ENCODE results near the gene NFIC. TPM values are rescaled to one million over a fixed set of nuclear protein-coding genes. Genes with fewer than 3 reads are reported as not detected.
"Not testable (repeated sequence)": the region's sequence is repeated elsewhere in the genome, so short reads cannot be mapped to it uniquely, and the experiment has no call there.

Gene NFIC
- polyA plus RNA-seq, 1 donor from 2014 or later = 0.24 TPM

DNA sequence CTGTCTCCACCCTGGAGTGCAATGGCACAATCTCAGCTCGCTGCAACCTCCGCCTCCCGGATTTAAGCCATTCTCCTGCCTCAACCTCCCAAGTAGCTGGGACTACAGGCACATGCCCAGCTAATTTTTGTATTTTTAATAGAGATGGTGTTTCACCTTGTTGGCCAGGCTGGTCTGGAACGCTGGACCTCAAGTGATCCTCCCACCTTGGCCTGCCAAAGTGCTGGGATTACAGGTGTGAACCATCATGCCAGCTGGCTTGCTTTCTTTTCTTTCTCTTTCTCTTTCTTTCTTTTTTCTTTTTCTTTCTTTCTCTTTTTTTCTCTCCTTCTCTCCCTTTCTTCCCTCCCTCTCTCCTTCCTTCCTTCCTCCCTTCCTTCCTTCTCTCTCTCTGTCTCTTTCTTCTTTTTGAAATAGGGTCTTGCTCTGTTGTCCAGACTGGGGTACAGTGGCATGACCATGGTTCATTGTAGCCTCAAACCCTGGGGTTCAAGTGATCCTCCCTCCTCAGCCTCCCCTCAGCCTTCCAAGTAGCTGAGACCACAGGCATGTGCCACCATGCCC is 33.3 kb upstream of the NFIC start:
- Histone ChIP-seq H3K27ac (ENCODE audit: low read length) (no peak overlapping the region), H2AFZ (ENCODE audit: low read depth, low read length) (no peak overlapping the region), H3K27me3 (ENCODE audit: insufficient read depth, low read depth, low read length) (peaks cover 20% of the 10 kb centered on the region), H3K9me3 (ENCODE audit: low read length) (no peaks in the 10 kb centered on the region), H3K4me2 (ENCODE audit: low read length) (no peak overlapping the region), H3K9ac (ENCODE audit: low read length) (no peak overlapping the region), H3F3A (ENCODE audit: insufficient read depth, low read length, poor library complexity, severe bottlenecking) (no peaks in the 10 kb centered on the region), H3K4me3 (ENCODE audit: low read length) (no peak overlapping the region), H3K9me2 (ENCODE audit: insufficient read depth, low read length) (no peaks in the 10 kb centered on the region), H3K36me3 (ENCODE audit: insufficient read depth, low read length) (no peaks in the 10 kb centered on the region), H3K79me2 (replicated peaks; ENCODE audit: insufficient read depth, low read length) (no peaks in the 10 kb centered on the region), H4K20me1 (ENCODE audit: insufficient read depth) (no peaks in the 10 kb centered on the region)
- TF ChIP-seq, protein P1, sequence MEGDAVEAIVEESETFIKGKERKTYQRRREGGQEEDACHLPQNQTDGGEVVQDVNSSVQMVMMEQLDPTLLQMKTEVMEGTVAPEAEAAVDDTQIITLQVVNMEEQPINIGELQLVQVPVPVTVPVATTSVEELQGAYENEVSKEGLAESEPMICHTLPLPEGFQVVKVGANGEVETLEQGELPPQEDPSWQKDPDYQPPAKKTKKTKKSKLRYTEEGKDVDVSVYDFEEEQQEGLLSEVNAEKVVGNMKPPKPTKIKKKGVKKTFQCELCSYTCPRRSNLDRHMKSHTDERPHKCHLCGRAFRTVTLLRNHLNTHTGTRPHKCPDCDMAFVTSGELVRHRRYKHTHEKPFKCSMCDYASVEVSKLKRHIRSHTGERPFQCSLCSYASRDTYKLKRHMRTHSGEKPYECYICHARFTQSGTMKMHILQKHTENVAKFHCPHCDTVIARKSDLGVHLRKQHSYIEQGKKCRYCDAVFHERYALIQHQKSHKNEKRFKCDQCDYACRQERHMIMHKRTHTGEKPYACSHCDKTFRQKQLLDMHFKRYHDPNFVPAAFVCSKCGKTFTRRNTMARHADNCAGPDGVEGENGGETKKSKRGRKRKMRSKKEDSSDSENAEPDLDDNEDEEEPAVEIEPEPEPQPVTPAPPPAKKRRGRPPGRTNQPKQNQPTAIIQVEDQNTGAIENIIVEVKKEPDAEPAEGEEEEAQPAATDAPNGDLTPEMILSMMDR (IDR thresholded peaks at IDR 0.05; ENCODE audit: poor library complexity, severe bottlenecking) = no peak
- TF ChIP-seq SMC3 (conservative IDR thresholded peaks at IDR 0.05; ENCODE audit: poor library complexity) (no peak), EP300 (conservative IDR thresholded peaks at IDR 0.05; ENCODE audit: poor library complexity, severe bottlenecking) (no peak), POLR2AphosphoS5 (IDR thresholded peaks at IDR 0.05) (no peak), EZH2 (IDR thresholded peaks at IDR 0.05; ENCODE audit: borderline replicate concordance, insufficient read depth, low read length, poor library complexity, severe bottlenecking) (no peak), MXI1 (conservative IDR thresholded peaks at IDR 0.05; ENCODE audit: poor library complexity, severe bottlenecking) (no peak), RAD21 (conservative IDR thresholded peaks at IDR 0.05) (no peak), TAF1 (IDR thresholded peaks at IDR 0.05; ENCODE audit: low read depth) (no peak)
- TF ChIP-seq, protein P2, sequence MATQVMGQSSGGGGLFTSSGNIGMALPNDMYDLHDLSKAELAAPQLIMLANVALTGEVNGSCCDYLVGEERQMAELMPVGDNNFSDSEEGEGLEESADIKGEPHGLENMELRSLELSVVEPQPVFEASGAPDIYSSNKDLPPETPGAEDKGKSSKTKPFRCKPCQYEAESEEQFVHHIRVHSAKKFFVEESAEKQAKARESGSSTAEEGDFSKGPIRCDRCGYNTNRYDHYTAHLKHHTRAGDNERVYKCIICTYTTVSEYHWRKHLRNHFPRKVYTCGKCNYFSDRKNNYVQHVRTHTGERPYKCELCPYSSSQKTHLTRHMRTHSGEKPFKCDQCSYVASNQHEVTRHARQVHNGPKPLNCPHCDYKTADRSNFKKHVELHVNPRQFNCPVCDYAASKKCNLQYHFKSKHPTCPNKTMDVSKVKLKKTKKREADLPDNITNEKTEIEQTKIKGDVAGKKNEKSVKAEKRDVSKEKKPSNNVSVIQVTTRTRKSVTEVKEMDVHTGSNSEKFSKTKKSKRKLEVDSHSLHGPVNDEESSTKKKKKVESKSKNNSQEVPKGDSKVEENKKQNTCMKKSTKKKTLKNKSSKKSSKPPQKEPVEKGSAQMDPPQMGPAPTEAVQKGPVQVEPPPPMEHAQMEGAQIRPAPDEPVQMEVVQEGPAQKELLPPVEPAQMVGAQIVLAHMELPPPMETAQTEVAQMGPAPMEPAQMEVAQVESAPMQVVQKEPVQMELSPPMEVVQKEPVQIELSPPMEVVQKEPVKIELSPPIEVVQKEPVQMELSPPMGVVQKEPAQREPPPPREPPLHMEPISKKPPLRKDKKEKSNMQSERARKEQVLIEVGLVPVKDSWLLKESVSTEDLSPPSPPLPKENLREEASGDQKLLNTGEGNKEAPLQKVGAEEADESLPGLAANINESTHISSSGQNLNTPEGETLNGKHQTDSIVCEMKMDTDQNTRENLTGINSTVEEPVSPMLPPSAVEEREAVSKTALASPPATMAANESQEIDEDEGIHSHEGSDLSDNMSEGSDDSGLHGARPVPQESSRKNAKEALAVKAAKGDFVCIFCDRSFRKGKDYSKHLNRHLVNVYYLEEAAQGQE (IDR thresholded peaks at IDR 0.05; ENCODE audit: borderline replicate concordance) = no peak

DNA sequence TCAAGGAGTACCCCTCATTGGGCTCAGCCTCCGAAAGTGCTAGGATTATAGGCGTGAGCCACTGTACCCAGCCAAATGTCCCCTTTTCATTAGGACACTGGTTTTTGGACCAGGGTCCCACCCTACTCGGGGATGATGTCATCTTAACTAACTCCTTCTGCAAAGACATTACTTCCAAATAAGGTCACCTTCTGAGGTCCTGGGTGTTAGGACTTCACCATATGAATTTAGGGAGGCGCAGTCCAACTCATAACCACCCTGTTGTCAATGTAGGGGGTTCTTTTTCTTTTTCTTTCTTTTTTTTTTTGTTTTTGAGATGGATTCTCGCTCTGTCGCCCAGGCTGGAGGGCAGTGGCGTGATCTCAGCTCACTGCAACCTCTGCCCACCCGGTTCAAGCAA is 32.7 kb upstream of the NFIC start:
- Histone ChIP-seq H2AFZ (ENCODE audit: low read depth, low read length) (no peak overlapping the region), H3K27me3 (ENCODE audit: insufficient read depth, low read depth, low read length) (peaks cover 20% of the 10 kb centered on the region), H3F3A (ENCODE audit: insufficient read depth, low read length, poor library complexity, severe bottlenecking) (no peaks in the 10 kb centered on the region), H3K9me3 (ENCODE audit: low read length) (no peaks in the 10 kb centered on the region), H3K9ac (ENCODE audit: low read length) (no peak overlapping the region), H4K20me1 (ENCODE audit: insufficient read depth) (no peaks in the 10 kb centered on the region), H3K9me2 (ENCODE audit: insufficient read depth, low read length) (no peaks in the 10 kb centered on the region), H3K4me3 (ENCODE audit: low read length) (no peak overlapping the region), H3K4me2 (ENCODE audit: low read length) (no peak overlapping the region), H3K27ac (ENCODE audit: low read length) (no peak overlapping the region), H3K36me3 (ENCODE audit: insufficient read depth, low read length) (no peaks in the 10 kb centered on the region), H3K79me2 (replicated peaks; ENCODE audit: insufficient read depth, low read length) (no peaks in the 10 kb centered on the region)
- no peak for TF ChIP-seq SMC3 (conservative IDR thresholded peaks at IDR 0.05; ENCODE audit: poor library complexity)
- TF ChIP-seq, protein P1 (IDR thresholded peaks at IDR 0.05; ENCODE audit: poor library complexity, severe bottlenecking) = no peak
- TF ChIP-seq POLR2AphosphoS5 (IDR thresholded peaks at IDR 0.05) = no peak
- no peak for TF ChIP-seq MXI1 (conservative IDR thresholded peaks at IDR 0.05; ENCODE audit: poor library complexity, severe bottlenecking)
- no peak for TF ChIP-seq TAF1 (IDR thresholded peaks at IDR 0.05; ENCODE audit: low read depth)
- TF ChIP-seq RAD21 (conservative IDR thresholded peaks at IDR 0.05) = no peak
- no peak for TF ChIP-seq EZH2 (IDR thresholded peaks at IDR 0.05; ENCODE audit: borderline replicate concordance, insufficient read depth, low read length, poor library complexity, severe bottlenecking)
- no peak for TF ChIP-seq EP300 (conservative IDR thresholded peaks at IDR 0.05; ENCODE audit: poor library complexity, severe bottlenecking)
- TF ChIP-seq, protein P2 (IDR thresholded peaks at IDR 0.05; ENCODE audit: borderline replicate concordance) = no peak

DNA sequence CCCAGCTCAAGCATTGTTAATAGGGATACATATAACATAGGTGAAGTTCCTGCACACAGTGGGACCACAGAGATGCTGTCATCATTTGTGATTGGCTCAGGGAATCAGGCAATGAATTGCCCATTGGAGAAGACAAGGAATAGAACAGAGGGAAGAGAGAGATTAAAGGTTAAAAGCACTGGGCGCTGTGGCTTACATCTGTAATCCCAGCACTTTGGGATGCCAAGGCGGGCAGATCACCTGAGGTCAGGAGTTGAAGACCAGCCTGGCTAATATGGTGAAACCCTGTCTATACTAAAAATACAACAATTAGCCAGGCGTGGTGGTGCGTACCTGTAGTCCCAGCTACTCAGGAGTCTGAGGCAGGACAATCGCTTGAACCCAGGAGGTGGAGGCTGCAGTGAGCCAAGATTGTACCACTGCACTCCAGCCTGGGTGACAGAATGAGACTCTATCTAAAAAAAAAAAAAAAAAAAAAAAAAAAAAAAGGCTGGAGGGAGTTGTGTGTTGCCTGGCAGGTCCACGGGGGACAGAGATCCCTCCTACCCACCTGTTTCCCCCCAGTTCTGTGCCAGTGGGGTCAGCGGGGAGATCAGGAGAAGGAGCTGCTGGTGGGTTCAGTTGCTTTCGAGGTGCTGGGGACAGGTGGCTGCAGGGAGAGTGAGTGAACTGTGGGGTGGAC is 31.5 kb upstream of the NFIC start:
- not testable (repeated sequence) for H3K4me3 ChIP-seq (ENCODE audit: low read length); H4K20me1 ChIP-seq (ENCODE audit: insufficient read depth); H3K27ac ChIP-seq (ENCODE audit: low read length); H3K9me3 ChIP-seq (ENCODE audit: low read length); H3K9ac ChIP-seq (ENCODE audit: low read length); H3K9me2 ChIP-seq (ENCODE audit: insufficient read depth, low read length); H3F3A ChIP-seq (ENCODE audit: insufficient read depth, low read length, poor library complexity, severe bottlenecking); H2AFZ ChIP-seq (ENCODE audit: low read depth, low read length); H3K79me2 ChIP-seq (replicated peaks; ENCODE audit: insufficient read depth, low read length); H3K4me2 ChIP-seq (ENCODE audit: low read length); H3K36me3 ChIP-seq (ENCODE audit: insufficient read depth, low read length)
- H3K27me3 ChIP-seq (ENCODE audit: insufficient read depth, low read depth, low read length) = peaks cover 20% of the 10 kb centered on the region
